Neural cell (in vitro differentiated cells): ENCODE data around the gene AGTPBP1. TPM values are rescaled to one million over a fixed set of nuclear protein-coding genes. Genes with fewer than 3 reads are reported as not detected.

Experiments
- H2AFZ ChIP-seq: fragments of 200-600, 300-800 bp; sonication (generic), shearing (Covaris generic); 2 replicates; pipeline ENCODE4 v1.6.0; 2014; ENCODE audit warnings: low read depth, mild to moderate bottlenecking, antibody characterized with exemption, low read length, moderate library complexity
- H3F3A ChIP-seq: fragments of 200-600 bp; shearing (Covaris generic); 2 replicates; pipeline ENCODE4 v1.6.1; 2016; ENCODE audit warnings: mild to moderate bottlenecking, moderate library complexity, mixed read lengths, antibody characterized with exemption, low read length; ENCODE audit not compliant: insufficient read depth, poor library complexity, severe bottlenecking
- H3K27ac ChIP-seq: fragments of 200-600, 300-800 bp; sonication (generic), shearing (Covaris generic); 2 replicates; pipeline ENCODE4 v1.5.1; 2014; ENCODE audit warnings: mild to moderate bottlenecking, low read length, moderate library complexity
- H3K27me3 ChIP-seq: fragments of 300-800, 200-600 bp; sonication (generic), shearing (Covaris generic); 2 replicates; pipeline ENCODE4 v1.6.0; 2014; ENCODE audit warnings: mild to moderate bottlenecking, low read depth, low read length, moderate library complexity; ENCODE audit not compliant: insufficient read depth
- H3K36me3 ChIP-seq: fragments of 300-800, 200-600 bp; sonication (generic), shearing (Covaris generic); 2 replicates; pipeline ENCODE4 v1.5.1; 2014; ENCODE audit warnings: mild to moderate bottlenecking, antibody characterized with exemption, low read length, moderate library complexity; ENCODE audit not compliant: insufficient read depth
- H3K4me2 ChIP-seq: fragments of 300-800, 200-600 bp; sonication (generic), shearing (Covaris generic); 2 replicates; pipeline ENCODE4 v1.6.0; 2014; ENCODE audit warnings: mild to moderate bottlenecking, low read length
- H3K4me3 ChIP-seq: fragments of 300-800, 200-600 bp; sonication (generic), shearing (Covaris generic); 2 replicates; pipeline ENCODE4 v1.5.1; 2014; ENCODE audit warnings: mild to moderate bottlenecking, low read length, moderate library complexity
- H3K79me2 ChIP-seq: fragments of 200-600 bp; shearing (Covaris generic); replicated peaks from 2 replicates; pipeline ENCODE4 v1.6.0; 2014; ENCODE audit warnings: mild to moderate bottlenecking, low read length, moderate library complexity; ENCODE audit not compliant: insufficient read depth
- H3K9ac ChIP-seq: fragments of 300-800, 200-600 bp; sonication (generic), shearing (Covaris generic); 2 replicates; pipeline ENCODE4 v1.6.1; 2016; ENCODE audit warnings: mild to moderate bottlenecking, low read length, mixed read lengths
- H3K9me2 ChIP-seq: fragments of 200-600 bp; shearing (Covaris generic); 2 replicates; pipeline ENCODE4 v1.6.1; 2016; ENCODE audit warnings: mild to moderate bottlenecking, low read length, mixed read lengths; ENCODE audit not compliant: insufficient read depth
- H3K9me3 ChIP-seq: fragments of 200-600, 300-800 bp; sonication (generic), shearing (Covaris generic); 2 replicates; pipeline ENCODE4 v1.6.1; 2016; ENCODE audit warnings: mild to moderate bottlenecking, mixed run types, low read length, moderate library complexity, mixed read lengths
- H4K20me1 ChIP-seq: fragments of 200-600 bp; shearing (Covaris generic); 2 replicates; pipeline ENCODE4 v1.6.1; 2016; ENCODE audit warnings: mild to moderate bottlenecking, mixed run types; ENCODE audit not compliant: insufficient read depth
- CTCF ChIP-seq: fragments of 450-650 bp; IDR thresholded peaks from 2 replicates; pipeline ENCODE4 v1.5.1; 2014; ENCODE audit warnings: antibody characterized with exemption, mild to moderate bottlenecking, moderate library complexity; ENCODE audit not compliant: poor library complexity, severe bottlenecking
- EP300 ChIP-seq: fragments of 450-650 bp; conservative IDR thresholded peaks from 2 replicates; pipeline ENCODE4 v1.6.1; 2014; ENCODE audit warnings: antibody characterized with exemption, mild to moderate bottlenecking, moderate library complexity; ENCODE audit not compliant: poor library complexity, severe bottlenecking
- EZH2 ChIP-seq: fragments of 200-600, 300-800 bp; shearing (Covaris generic), sonication (generic); IDR thresholded peaks from 2 replicates; pipeline ENCODE4 v1.6.1; 2014; ENCODE audit warnings: antibody characterized with exemption, low read length, borderline replicate concordance, mild to moderate bottlenecking; ENCODE audit not compliant: insufficient read depth, poor library complexity, severe bottlenecking
- MXI1 ChIP-seq: fragments of 450-650 bp; conservative IDR thresholded peaks from 2 replicates; pipeline ENCODE4 v1.6.1; 2014; ENCODE audit warnings: antibody characterized with exemption, mild to moderate bottlenecking; ENCODE audit not compliant: poor library complexity, severe bottlenecking
- POLR2AphosphoS5 ChIP-seq: IDR thresholded peaks from 2 replicates; pipeline ENCODE4 v1.6.1; 2012
- RAD21 ChIP-seq: fragments of 450-650 bp; conservative IDR thresholded peaks from 2 replicates; pipeline ENCODE4 v1.6.1; 2014; ENCODE audit warnings: antibody characterized with exemption, mild to moderate bottlenecking, moderate library complexity
- REST ChIP-seq: IDR thresholded peaks from 2 replicates; pipeline ENCODE4 v1.6.1; 2012; ENCODE audit warnings: borderline replicate concordance
- SMC3 ChIP-seq: fragments of 450-650 bp; conservative IDR thresholded peaks from 2 replicates; pipeline ENCODE4 v1.6.1; 2014; ENCODE audit warnings: antibody characterized with exemption, mild to moderate bottlenecking, moderate library complexity; ENCODE audit not compliant: poor library complexity
- TAF1 ChIP-seq: IDR thresholded peaks from 2 replicates; pipeline ENCODE4 v1.6.1; 2012; ENCODE audit warnings: low read depth
- polyA plus RNA-seq: library from polyadenylated mRNA; depleted of rRNA; stranded (reverse); fragments of >200 nt; gene quantifications from 2 replicates; pipeline ENCODE4 v1.2.3, GENCODE V29; 2014

AGTPBP1 gene
- polyA plus RNA-seq, 1 donor from 2014 or later: 90.7 TPM

GRCh38 chr9:85510830-85511504 lies 230.8 kb downstream of the AGTPBP1 start:
- Histone ChIP-seq H3K9ac (no peak overlapping the region), H3K4me3 (no peak overlapping the region), H3K9me2 (no peaks in the 10 kb centered on the region), H3K79me2 (no peaks in the 10 kb centered on the region), H3K4me2 (no peak overlapping the region), H4K20me1 (no peaks in the 10 kb centered on the region), H3K27ac (no peak overlapping the region), H3K9me3 (no peaks in the 10 kb centered on the region), H3K27me3 (no peaks in the 10 kb centered on the region), H2AFZ (no peak overlapping the region), H3F3A (no peaks in the 10 kb centered on the region), H3K36me3 (no peaks in the 10 kb centered on the region)
- TF ChIP-seq EZH2 (no peak), POLR2AphosphoS5 (no peak), SMC3 (no peak), CTCF (no peak), EP300 (no peak), TAF1 (no peak)

- H3K9me2 ChIP-seq: no peaks in the 10 kb centered on the region
- H3K9ac ChIP-seq: no peak overlapping the region
- no peaks in the 10 kb centered on the region for H4K20me1 ChIP-seq
- no peak overlapping the region for H3K27ac ChIP-seq
- no peak overlapping the region for H3K4me2 ChIP-seq
- H3K36me3 ChIP-seq: no peaks in the 10 kb centered on the region
- no peaks in the 10 kb centered on the region for H3K27me3 ChIP-seq
- no peak overlapping the region for H2AFZ ChIP-seq
- no peaks in the 10 kb centered on the region for H3K79me2 ChIP-seq
- H3F3A ChIP-seq: no peaks in the 10 kb centered on the region
- no peak overlapping the region for H3K4me3 ChIP-seq
- no peaks in the 10 kb centered on the region for H3K9me3 ChIP-seq
- TF ChIP-seq POLR2AphosphoS5: no peak
- no peak for TF ChIP-seq RAD21
- no peak for TF ChIP-seq REST
- no peak for TF ChIP-seq SMC3
- TF ChIP-seq EP300: no peak
- no peak for TF ChIP-seq MXI1
- TF ChIP-seq EZH2: no peak
- no peak for TF ChIP-seq CTCF
- no peak for TF ChIP-seq TAF1
These were observed 233.1 kb downstream of the AGTPBP1 start for GRCh38 chr9:85508616-85509015.
